Ascending aorta (tissue), 2 donors: ENCODE results near the gene PTCHD1. TPM values are rescaled to one million over a fixed set of nuclear protein-coding genes. Genes with fewer than 3 reads are reported as not detected.

Source experiments
- DNase-seq, 2 donors: peaks; one replicate each; pipeline ENCODE4 v3.0.0-alpha.2; 2019; ENCODE audit warnings: low spot score in 2 of 2
- H3K27ac ChIP-seq, 2 donors: fragments of 200-600 bp; sonication (generic); one replicate each; pipeline ENCODE4 v1.5.1; 2016 to 2017; ENCODE audit warnings: mild to moderate bottlenecking in 1 of 2
- H3K27me3 ChIP-seq: fragments of 200-600 bp; sonication (generic); one replicate; pipeline ENCODE4 v1.5.1; 2017
- H3K36me3 ChIP-seq, 2 donors: fragments of 200-600 bp; sonication (generic); one replicate each; pipeline ENCODE4 v1.5.1; 2016
- H3K4me1 ChIP-seq, 2 donors: fragments of 200-600 bp; sonication (generic); one replicate each; pipeline ENCODE4 v1.5.1; 2016 to 2017; ENCODE audit warnings: mild to moderate bottlenecking in 1 of 2
- H3K4me3 ChIP-seq, 2 donors: fragments of 200-600 bp; sonication (generic); one replicate each; pipeline ENCODE4 v1.5.1; 2016 to 2017; ENCODE audit warnings: mild to moderate bottlenecking in 1 of 2
- H3K9me3 ChIP-seq, 2 donors: fragments of 200-600 bp; sonication (generic); one replicate each; pipeline ENCODE4 v1.5.1; 2016
- CTCF ChIP-seq, 3 experiments: fragments of 200-600 bp in 2 of 3; fragments of 450-650 bp in 1 of 3; sonication (generic) in 2 of 3; IDR thresholded peaks; one replicate each; pipeline ENCODE4 v1.5.1; 2016 to 2019; ENCODE audit warnings: antibody characterized with exemption in 3 of 3, mild to moderate bottlenecking in 1 of 3, moderate library complexity in 1 of 3
- intact Hi-C: fragments of 100-400 bp; cut with DNase I; formaldehyde crosslinking; loops from one replicate; pipeline ENCODE4 v1.15.1; 2023
- total RNA-seq: library from RNA; depleted of rRNA; stranded (reverse); fragments of >200 nt; gene quantifications from one replicate; pipeline ENCODE4 v1.1.0, GENCODE V29; 2016

The PTCHD1 gene
- total RNA-seq, 1 donor from 2014 or later = 2.8 TPM

- no peak for DNase-seq
- no peaks in the 10 kb centered on the region for H3K36me3 ChIP-seq
- H3K27me3 ChIP-seq = no peaks in the 10 kb centered on the region
- H3K9me3 ChIP-seq = no peaks in the 10 kb centered on the region
- H3K27ac ChIP-seq = no peak overlapping the region
- intact Hi-C loops = no loop called here
- no peaks in the 10 kb centered on the region for H3K4me1 ChIP-seq
- TF ChIP-seq CTCF (IDR thresholded peaks at IDR 0.05) = no peak
- H3K4me3 ChIP-seq = no peak overlapping the region
These were observed 30.9 kb downstream of the PTCHD1 start for GRCh38 chrX:23365541-23365940.

- Histone ChIP-seq H3K9me3 (no peaks in the 10 kb centered on the region), H3K36me3 (no peaks in the 10 kb centered on the region), H3K27ac (no peak overlapping the region), H3K27me3 (no peaks in the 10 kb centered on the region), H3K4me3 (no peak overlapping the region), H3K4me1 (no peaks in the 10 kb centered on the region)
- intact Hi-C loops = no loop called here
- no peak for TF ChIP-seq CTCF (IDR thresholded peaks at IDR 0.05)
- DNase-seq = no peak
These were observed 32.3 kb downstream of the PTCHD1 start for GRCh38 chrX:23366914-23367313.

GRCh38 chrX:23369027-23369426 lies 34.4 kb downstream of the PTCHD1 start:
- Histone ChIP-seq H3K36me3 (no peaks in the 10 kb centered on the region), H3K4me3 (no peak overlapping the region), H3K27me3 (no peaks in the 10 kb centered on the region), H3K27ac (no peak overlapping the region), H3K9me3 (no peaks in the 10 kb centered on the region), H3K4me1 (no peaks in the 10 kb centered on the region)
- no peak for DNase-seq
- intact Hi-C loops = no loop called here
- TF ChIP-seq CTCF (IDR thresholded peaks at IDR 0.05) = no peak

GRCh38 chrX:23372220-23372902 lies 37.7 kb downstream of the PTCHD1 start:
- H3K27me3 ChIP-seq = no peaks in the 10 kb centered on the region
- intact Hi-C loops = no loop called here
- H3K27ac ChIP-seq = peak overlapping the region in 1 of 2 donors; percentile 52
- H3K4me1 ChIP-seq = no peaks in the 10 kb centered on the region
- DNase-seq = no peak
- no peak overlapping the region for H3K4me3 ChIP-seq
- TF ChIP-seq CTCF (IDR thresholded peaks at IDR 0.05) = no peak
- H3K36me3 ChIP-seq = no peaks in the 10 kb centered on the region
- no peaks in the 10 kb centered on the region for H3K9me3 ChIP-seq

GRCh38 chrX:23373129-23373804 lies 38.6 kb downstream of the PTCHD1 start:
- Histone ChIP-seq H3K9me3 (no peaks in the 10 kb centered on the region), H3K4me1 (no peaks in the 10 kb centered on the region), H3K4me3 (no peak overlapping the region), H3K36me3 (no peaks in the 10 kb centered on the region), H3K27me3 (no peaks in the 10 kb centered on the region), H3K27ac (peak overlapping the region in 1 of 2 donors; percentile 9)
- intact Hi-C loops = no loop called here
- no peak for DNase-seq
- no peak for TF ChIP-seq CTCF (IDR thresholded peaks at IDR 0.05)
